Bronchial epithelial cell (primary cell): ENCODE measurements around the gene DYSF. TPM values are rescaled to one million over a fixed set of nuclear protein-coding genes. Genes with fewer than 3 reads are reported as not detected.

Source experiments
- DNase-seq: peaks from one replicate; pipeline ENCODE4 v3.0.0-alpha.2; 2010; ENCODE audit warnings: low read depth
- FAIRE-seq: peaks from 2 replicates; lab custom pipeline; 2011; peaks lifted over from hg19 to GRCh38; lab: Jason Lieb, UNC
- H3K27me3 ChIP-seq: 2 replicates; pipeline ENCODE4 v1.5.1; 2011; ENCODE audit warnings: low read length; ENCODE audit not compliant: control insufficient read depth, insufficient read depth
- H3K36me3 ChIP-seq: 2 replicates; pipeline ENCODE4 v1.5.1; 2011; ENCODE audit warnings: low read length; ENCODE audit not compliant: control insufficient read depth, insufficient read depth
- H3K4me3 ChIP-seq: 2 replicates; pipeline ENCODE4 v1.5.1; 2011; ENCODE audit warnings: mild to moderate bottlenecking, low read depth, low read length, control low read depth
- CTCF ChIP-seq: IDR thresholded peaks from 2 replicates; pipeline ENCODE4 v1.5.1; 2011; ENCODE audit warnings: mild to moderate bottlenecking, moderate library complexity, low read length, control low read depth, inconsistent platforms; ENCODE audit not compliant: insufficient read depth, severe bottlenecking
- total RNA-seq: library from RNA; depleted of rRNA; stranded (reverse); fragments of >200 nt; gene quantifications from 2 replicates; pipeline ENCODE4 v1.2.1, GENCODE V29; 2014

The DYSF gene
- total RNA-seq, 1 donor from 2014 or later: under 0.01 TPM

GRCh38 chr2:71694501-71695234 is 241.3 kb downstream of the DYSF start:
- Histone ChIP-seq H3K27me3 (peaks cover 4% of the 10 kb centered on the region), H3K4me3 (no peak overlapping the region), H3K36me3 (no peaks in the 10 kb centered on the region)
- FAIRE-seq (no peak), DNase-seq (no peak)
- no peak for TF ChIP-seq CTCF

GRCh38 chr2:71695235-71696120 is 242.1 kb downstream of the DYSF start:
- H3K27me3 ChIP-seq: peaks cover 4% of the 10 kb centered on the region

GRCh38 chr2:71696381-71696780 is 243.0 kb downstream of the DYSF start:
- Histone ChIP-seq H3K4me3 (no peak overlapping the region), H3K36me3 (no peaks in the 10 kb centered on the region), H3K27me3 (peaks cover 4% of the 10 kb centered on the region)
- no peak for DNase-seq
- no peak for FAIRE-seq
- no peak for TF ChIP-seq CTCF

More at GRCh38 chr2:71695235-71696120, 242.1 kb downstream of the DYSF start:
- H3K36me3 ChIP-seq: no peaks in the 10 kb centered on the region
- FAIRE-seq (no peak), DNase-seq (no peak)
- H3K4me3 ChIP-seq: no peak overlapping the region
- no peak for TF ChIP-seq CTCF

- FAIRE-seq (no peak), DNase-seq (no peak)
- H3K4me3 ChIP-seq: no peak overlapping the region
- peaks cover 4% of the 10 kb centered on the region for H3K27me3 ChIP-seq
- H3K36me3 ChIP-seq: no peaks in the 10 kb centered on the region
- TF ChIP-seq CTCF: no peak
Measured at GRCh38 chr2:71697106-71698004, 244.0 kb downstream of the DYSF start.

GRCh38 chr2:71699428-71699827 is 246.1 kb downstream of the DYSF start:
- H3K36me3 ChIP-seq: no peaks in the 10 kb centered on the region
- no peak for FAIRE-seq
- no peak for DNase-seq
- no peak for TF ChIP-seq CTCF
- peaks cover 9% of the 10 kb centered on the region for H3K27me3 ChIP-seq
- H3K4me3 ChIP-seq: no peak overlapping the region
